Type B pancreatic cell (in vitro differentiated cells): Measurements from ENCODE around the gene SLC34A1. TPM values are rescaled to one million over a fixed set of nuclear protein-coding genes. Genes with fewer than 3 reads are reported as not detected.

ENCODE experiments used
- DNase-seq: peaks from one replicate; pipeline ENCODE4 v3.0.0; 2021; ENCODE audit warnings: mixed read lengths; ENCODE audit not compliant: unreplicated experiment; ENCODE audit errors: extremely low spot score
- H3K27ac Mint-ChIP-seq: 2 replicates; pipeline ENCODE4 v1.8.0; 2021; ENCODE audit warnings: mild to moderate bottlenecking, mixed read lengths
- H3K27me3 Mint-ChIP-seq: 2 replicates; pipeline ENCODE4 v1.8.0; 2021; ENCODE audit warnings: mixed read lengths
- H3K36me3 Mint-ChIP-seq: 2 replicates; pipeline ENCODE4 v1.8.0; 2021; ENCODE audit warnings: mixed read lengths
- H3K4me1 Mint-ChIP-seq: one replicate; pipeline ENCODE4 v1.8.0; 2021; ENCODE audit warnings: mixed read lengths; ENCODE audit not compliant: unreplicated experiment
- H3K4me3 Mint-ChIP-seq: 2 replicates; pipeline ENCODE4 v1.8.0; 2021; ENCODE audit warnings: mild to moderate bottlenecking, mixed read lengths
- H3K9me3 Mint-ChIP-seq: 2 replicates; pipeline ENCODE4 v1.8.0; 2021; ENCODE audit warnings: mixed read lengths
- total RNA-seq: library from RNA; stranded (reverse); gene quantifications from 2 replicates; pipeline ENCODE4 v1.2.1, GENCODE V29; 2021; ENCODE audit warnings: low replicate concordance
- TF ChIP-seq, protein P1 (sequence below): fragments of 200-600 bp; sonication (generic); conservative IDR thresholded peaks from 2 replicates; pipeline ENCODE4 v1.5.0; 2021; ENCODE audit warnings: antibody characterized with exemption, mild to moderate bottlenecking

SLC34A1 gene
- total RNA-seq, 1 donor from 2014 or later, result 0.22 TPM

GRCh38 chr5:177368869-177369644 lies 15.2 kb upstream of the SLC34A1 start:
- H3K4me1 Mint-ChIP-seq, result peaks cover 21% of the 10 kb centered on the region
- peaks cover 6% of the 10 kb centered on the region for H3K27me3 Mint-ChIP-seq
- TF ChIP-seq, protein P1, sequence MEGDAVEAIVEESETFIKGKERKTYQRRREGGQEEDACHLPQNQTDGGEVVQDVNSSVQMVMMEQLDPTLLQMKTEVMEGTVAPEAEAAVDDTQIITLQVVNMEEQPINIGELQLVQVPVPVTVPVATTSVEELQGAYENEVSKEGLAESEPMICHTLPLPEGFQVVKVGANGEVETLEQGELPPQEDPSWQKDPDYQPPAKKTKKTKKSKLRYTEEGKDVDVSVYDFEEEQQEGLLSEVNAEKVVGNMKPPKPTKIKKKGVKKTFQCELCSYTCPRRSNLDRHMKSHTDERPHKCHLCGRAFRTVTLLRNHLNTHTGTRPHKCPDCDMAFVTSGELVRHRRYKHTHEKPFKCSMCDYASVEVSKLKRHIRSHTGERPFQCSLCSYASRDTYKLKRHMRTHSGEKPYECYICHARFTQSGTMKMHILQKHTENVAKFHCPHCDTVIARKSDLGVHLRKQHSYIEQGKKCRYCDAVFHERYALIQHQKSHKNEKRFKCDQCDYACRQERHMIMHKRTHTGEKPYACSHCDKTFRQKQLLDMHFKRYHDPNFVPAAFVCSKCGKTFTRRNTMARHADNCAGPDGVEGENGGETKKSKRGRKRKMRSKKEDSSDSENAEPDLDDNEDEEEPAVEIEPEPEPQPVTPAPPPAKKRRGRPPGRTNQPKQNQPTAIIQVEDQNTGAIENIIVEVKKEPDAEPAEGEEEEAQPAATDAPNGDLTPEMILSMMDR, result peak; percentile 74
- no peaks in the 10 kb centered on the region for H3K9me3 Mint-ChIP-seq
- H3K4me3 Mint-ChIP-seq, result peak overlapping the region; percentile 82
- DNase-seq, result no peak
- H3K36me3 Mint-ChIP-seq, result no peaks in the 10 kb centered on the region
- peak overlapping the region; percentile 59 for H3K27ac Mint-ChIP-seq

DNA sequence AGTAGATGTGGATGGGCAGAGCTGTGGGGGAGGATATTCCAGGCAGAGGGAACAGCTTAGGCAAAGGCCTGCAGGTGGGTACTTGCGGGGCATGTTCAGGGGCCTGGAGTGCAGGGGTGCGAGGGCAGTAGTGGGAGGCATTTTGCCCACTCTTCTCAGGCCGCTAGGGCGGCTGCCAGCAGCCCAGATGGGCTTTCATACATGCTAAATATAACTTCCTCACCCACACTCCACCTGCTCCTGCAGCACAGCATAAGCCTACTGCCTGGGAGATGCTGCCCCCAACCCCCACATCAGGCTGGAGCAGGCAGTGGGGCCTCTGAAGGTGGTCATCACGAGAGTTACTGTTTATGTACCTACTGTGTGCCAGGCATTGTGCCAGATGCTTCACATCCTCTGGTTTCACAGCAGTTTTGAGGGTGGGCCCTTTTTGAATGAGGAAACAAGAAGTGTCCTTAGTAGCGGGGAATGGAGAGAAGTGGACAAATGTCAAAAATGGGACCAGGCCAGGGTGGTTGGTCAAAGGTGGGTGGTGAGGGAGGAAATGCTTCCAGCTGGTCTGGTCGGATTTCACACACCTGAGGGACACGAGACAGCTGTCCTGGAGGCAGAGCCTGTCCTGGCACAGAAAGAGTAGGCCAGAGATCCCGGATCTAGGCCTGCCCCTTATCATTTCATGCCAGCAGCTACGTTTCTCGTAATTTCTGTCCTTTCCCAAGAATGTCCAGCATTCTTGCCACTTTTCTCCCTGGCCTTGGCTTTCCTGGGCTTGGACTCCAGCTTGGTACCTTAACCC lies 14.4 kb upstream of the SLC34A1 start:
- DNase-seq, result no peak
- peaks cover 6% of the 10 kb centered on the region for H3K27me3 Mint-ChIP-seq
- no peaks in the 10 kb centered on the region for H3K36me3 Mint-ChIP-seq
- peak overlapping the region; percentile 82 for H3K4me3 Mint-ChIP-seq
- H3K4me1 Mint-ChIP-seq, result peaks cover 21% of the 10 kb centered on the region
- H3K27ac Mint-ChIP-seq, result peak overlapping the region; percentile 59
- TF ChIP-seq, protein P1, result no peak
- no peaks in the 10 kb centered on the region for H3K9me3 Mint-ChIP-seq

DNA sequence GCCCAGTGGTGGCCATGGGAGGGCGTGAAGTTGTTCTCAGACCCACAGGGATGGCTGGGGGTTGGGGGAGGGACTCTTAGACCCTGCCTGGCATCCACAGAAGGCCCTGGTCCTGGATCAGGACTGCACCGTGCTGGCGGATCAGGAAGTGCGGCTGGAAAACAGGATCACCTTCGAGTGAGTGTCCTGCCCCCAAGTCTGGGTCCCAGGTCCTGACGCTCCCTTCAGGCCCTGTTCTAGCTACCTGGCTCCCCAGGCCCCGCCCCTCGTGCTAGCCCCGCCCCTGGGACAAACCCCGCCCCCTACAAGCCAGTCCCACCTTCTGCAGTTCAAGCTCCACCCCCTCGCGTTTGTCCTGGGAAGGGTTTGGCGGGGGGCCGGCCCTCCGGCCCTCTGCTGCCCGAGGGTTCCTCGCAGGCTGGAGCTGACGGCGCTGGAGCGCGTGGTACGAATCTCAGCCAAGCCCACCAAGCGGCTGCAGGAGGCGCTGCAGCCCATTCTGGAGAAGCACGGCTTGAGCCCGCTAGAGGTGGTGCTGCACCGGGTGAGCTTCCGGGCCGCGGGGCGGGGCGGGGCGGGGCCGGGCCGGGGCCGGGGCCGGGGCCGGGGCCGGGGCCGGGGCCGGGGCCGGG lies 13.6 kb upstream of the SLC34A1 start:
- no peak overlapping the region for H3K4me3 Mint-ChIP-seq
- H3K36me3 Mint-ChIP-seq, result no peaks in the 10 kb centered on the region
- H3K27ac Mint-ChIP-seq, result no peak overlapping the region
- peak; percentile 91 for DNase-seq
- H3K9me3 Mint-ChIP-seq, result no peaks in the 10 kb centered on the region
- peaks cover 21% of the 10 kb centered on the region for H3K4me1 Mint-ChIP-seq
- peaks cover 6% of the 10 kb centered on the region for H3K27me3 Mint-ChIP-seq
- TF ChIP-seq, protein P1, result peak; percentile 73

DNA sequence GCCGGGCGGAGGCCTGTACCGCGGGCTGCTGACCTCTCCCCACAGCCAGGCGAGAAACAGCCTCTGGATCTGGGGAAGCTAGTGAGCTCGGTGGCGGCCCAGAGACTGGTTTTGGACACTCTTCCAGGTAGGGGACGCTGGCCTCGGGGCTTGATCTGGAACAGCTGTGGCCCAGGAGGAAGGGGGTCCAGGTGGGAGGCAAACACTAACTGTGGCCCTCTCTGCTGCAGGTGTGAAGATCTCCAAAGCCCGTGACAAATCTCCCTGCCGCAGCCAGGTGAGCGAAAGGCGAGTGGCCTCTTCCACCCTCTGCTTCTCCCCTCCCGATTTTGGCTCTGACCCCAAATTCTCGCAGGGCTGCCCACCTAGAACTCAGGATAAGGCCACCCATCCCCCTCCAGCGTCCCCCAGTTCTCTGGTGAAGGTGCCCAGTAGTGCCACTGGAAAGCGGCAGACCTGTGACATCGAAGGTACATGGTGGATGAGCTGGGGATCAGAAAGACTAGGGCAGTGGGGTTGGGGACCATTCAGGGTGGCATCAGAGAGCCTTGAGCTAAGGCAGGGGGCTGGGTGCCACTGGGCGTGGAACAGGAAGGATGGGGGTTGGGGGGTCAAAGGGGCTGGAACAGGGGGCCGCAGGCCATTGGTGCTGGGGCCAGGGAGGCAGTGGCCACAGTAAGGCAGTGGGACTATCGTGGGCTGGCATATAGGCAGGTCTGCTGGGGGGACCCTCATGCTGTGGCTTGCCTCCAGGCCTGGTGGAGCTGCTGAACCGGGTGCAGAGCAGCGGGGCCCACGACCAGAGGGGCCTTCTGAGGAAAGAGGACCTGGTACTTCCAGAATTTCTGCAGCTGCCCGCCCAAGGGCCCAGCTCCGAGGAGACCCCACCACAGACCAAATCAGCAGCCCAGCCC lies 12.9 kb upstream of the SLC34A1 start:
- Mint-ChIP-seq H3K27me3 (peaks cover 6% of the 10 kb centered on the region), H3K4me1 (peaks cover 15% of the 10 kb centered on the region), H3K36me3 (no peaks in the 10 kb centered on the region), H3K27ac (no peak overlapping the region), H3K4me3 (peak overlapping the region; percentile 81), H3K9me3 (no peaks in the 10 kb centered on the region)
- TF ChIP-seq, protein P1, result no peak
- no peak for DNase-seq
